ENCODE results near the gene MMP15.
A peak's percentile ranks its signal among the peaks of the same experiment; 100 is the strongest.
"Not testable (repeated sequence)": the region's sequence is repeated elsewhere in the genome, so short reads cannot be mapped to it uniquely, and the experiment has no call there.

MMP15 gene

DNA sequence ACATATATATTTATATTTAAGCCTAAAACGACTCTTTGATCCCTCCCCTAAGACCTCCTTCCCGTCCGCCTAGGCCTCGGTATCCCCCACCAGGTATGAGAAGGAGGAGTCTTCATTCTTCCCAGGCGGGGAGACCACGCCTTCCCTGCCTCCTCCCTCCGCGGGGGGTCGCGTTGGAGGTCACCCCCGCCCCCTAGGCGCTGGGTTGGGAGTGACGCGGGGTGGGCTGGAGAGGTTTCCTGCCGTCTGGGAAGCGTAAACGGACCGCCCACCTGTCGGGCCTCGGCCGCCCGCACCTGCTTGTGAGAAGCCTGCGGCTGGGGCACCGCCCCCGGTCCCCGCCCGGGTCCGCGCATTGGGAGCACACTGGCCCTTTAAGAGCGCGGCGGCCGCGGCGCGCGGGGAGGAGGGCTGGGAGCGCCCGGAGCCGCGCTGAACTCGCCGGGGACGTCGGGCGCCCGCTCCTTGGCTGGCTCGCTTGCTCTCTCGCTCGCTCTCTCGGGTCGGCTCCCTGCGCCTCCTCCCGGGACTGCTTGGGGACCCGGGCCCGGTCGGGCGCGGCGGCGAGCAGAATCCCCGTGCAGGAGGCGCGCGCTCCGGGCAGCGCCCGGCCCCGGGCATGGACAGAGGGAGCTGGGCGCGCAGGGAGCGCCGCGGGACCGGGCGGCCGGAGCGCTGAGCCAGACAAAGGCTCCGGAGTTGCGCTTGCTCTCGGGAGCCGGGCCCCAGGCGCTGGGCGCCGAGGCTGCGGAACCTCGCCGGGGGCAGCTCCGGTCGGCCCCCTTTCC lies at the start of gene MMP15:
Gene MMP15 (plus strand): TSS at position 404 of the 788 bp plus-strand sequence. CDS start 597 bp downstream, outside the sequence.
- peak; percentile 61 for DNase-seq (ENCODE audit: low spot score)

DNA sequence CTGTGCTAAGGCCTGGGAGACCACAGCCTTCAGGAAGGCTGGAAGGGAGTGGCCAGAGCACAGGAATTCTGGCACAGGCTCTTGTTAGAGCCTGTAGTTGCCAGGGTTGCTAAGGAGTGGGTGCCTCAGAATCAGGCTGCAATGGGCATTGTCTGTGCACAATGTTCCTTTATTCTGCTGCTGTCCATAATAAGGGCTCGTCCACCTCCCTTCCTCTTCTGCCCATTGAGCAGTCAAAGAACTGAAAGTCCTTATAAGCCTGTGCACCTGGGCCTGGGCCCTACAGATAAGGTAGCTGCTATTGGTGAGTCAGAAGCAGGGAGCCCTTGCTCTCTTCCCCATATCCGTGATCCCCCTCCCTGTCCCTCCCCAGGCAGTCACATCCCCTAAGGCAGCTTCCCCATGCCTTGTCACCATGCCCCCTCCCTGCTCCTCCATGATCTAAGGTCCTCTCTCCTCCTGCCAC lies 49.2 kb upstream of the MMP15 start:
- DNase-seq (ENCODE audit: low spot score): no peak

DNA sequence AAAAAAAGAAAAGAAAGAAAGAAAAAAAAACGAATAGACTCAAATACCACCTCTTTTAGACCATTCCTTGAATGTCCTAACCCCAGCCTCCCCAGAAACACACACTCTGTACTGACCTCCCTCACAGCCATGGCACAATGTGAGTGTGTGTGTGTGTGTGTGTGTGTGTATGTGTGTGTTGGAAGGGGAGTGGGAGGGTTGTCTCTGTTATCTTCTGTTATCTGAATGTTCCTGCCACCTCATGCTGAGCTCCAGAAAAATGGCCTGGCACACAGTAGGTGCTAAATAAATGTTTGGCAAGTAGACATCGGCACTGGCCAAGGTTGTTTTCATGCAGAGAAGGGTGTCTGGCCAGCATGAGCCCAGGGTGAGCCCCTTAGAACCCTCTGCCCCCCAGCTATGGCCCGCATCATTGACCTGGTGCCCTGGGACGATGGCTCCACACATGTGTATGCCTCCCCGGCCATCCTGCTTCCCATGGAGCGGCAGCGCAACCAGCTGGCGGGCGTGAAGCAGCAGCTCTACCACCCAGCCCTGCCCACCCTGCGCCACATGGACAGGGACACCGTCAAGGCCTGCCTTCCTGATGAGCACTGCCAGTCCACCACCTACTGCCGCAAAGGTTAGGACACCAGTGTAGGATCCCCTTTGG lies 48.0 kb upstream of the MMP15 start:
- DNase-seq (ENCODE audit: low spot score): no peak

DNA sequence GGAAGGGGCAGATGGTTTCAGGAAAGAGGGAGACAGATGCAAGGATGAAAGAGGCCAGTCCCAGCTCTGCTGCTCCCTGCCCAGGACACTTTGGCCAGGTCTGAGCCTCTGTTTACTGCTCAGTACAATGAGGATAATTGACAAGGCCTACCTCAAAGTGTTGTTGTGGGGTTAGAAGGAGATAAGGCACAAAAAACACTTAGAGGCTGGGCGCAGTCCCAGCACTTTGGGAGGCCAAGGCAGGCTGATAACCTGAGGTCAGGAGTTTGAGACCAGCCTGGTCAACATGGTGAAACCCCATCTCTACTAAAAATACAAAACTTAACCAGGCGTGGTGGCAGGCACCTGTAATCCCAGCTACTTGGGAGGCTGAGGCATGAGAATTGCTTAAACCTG lies 47.5 kb upstream of the MMP15 start:
- DNase-seq (ENCODE audit: low spot score): not testable (repeated sequence)

DNA sequence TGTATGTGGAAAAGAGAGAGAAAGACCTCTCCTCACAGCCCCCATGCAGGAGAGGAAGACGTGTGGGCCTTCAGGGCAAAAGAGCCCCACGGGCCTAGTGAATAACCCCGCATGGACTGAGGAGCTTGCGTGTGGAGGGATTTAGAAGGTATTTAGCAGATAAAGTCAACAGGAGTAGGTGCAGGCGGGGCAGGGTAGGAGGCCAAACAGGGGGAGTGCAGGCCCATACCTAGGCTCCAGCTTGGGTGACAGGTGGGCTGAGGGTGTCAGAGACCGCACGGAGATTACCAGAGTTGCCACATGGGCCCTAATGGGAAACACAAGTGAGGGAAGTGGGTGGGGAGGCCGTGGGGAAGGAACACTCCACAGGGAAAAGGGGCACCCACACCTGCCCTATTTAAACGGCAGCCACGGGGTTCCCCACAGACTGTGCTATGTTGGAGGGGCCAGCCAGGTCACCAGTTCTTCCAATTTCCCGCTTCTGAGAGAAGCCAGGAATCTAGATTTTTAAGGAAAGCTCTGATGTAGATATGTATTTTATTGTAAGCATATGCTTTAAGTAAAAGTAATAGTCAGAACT lies 46.5 kb upstream of the MMP15 start:
- no peak for DNase-seq (ENCODE audit: low spot score)

DNA sequence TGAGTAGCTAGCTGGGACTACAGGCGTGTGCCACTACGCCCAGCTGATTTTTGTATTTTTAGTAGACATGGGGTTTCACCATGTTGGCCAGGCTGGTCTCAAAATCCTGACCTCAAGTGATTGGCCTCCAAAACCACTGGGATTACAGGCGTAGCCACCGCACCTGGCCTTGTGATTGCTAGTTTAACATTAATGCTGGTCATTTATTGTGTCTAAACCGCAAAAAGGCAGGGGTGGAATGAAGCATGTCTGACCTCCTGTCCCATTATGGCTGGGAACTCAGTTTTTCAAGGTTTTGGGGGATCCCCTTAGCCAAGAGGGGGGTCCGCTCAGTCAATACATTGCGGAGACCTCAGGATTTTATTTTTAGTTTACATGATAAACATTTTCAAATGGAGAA lies 43.9 kb upstream of the MMP15 start:
- no peak for DNase-seq (ENCODE audit: low spot score)

DNA sequence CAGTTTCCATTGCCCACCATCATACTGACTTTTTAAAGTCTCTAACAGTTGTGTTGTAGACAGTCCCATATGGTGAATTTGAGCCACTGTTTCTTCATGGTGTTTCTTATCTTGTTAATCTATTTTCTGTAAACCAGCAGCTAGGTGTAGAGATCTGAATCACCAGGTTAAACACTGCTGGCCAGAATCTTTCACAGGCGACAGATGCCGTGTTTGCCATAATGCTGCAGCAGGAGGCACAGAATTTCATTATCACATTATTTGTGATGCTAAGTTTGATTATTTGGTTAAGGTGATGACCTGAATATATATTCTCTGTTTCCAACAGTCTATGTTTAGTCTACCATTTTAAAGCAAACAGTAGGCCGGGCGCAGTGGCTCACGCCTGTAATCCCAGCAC lies 43.2 kb upstream of the MMP15 start:
- no peak for DNase-seq (ENCODE audit: low spot score)

DNA sequence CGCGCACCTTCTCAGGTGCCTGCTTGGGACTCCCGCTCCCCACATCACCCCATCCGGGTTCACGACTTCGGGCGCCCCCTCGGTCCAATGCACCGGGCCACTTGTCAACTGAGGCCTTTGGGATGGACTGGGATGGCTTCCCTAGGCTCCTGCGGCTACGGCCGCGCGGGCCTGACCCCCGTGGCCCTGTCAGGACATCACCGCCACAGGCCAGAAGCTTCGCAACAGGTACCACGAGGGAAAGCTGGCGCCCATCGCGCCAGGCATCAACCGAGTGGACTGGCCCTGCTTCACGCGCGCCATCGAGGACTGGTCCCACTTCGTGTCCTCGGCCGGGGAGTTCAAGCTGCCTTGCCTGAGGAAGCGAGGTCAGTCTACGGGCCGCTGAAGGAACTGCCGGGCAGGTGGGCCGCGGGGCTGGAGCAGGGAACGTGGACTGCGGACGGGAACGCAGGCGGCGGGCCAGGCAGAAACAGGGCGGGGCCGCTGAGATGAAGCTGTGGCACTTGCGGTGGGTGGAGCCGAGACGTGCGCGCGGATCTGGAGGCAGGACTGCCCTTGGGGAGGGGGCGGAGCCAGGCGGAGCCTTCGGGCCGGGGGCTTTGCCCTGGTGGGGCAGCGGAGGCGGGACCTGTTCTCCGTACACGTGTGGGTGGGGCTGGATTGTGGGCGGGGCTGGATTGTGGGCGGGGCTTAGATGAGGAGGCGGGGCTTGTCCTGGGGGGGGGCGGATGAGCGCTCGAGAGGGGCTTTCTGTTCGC lies 40.9 kb upstream of the MMP15 start:
- peak; percentile 94 for DNase-seq (ENCODE audit: low spot score)

DNA sequence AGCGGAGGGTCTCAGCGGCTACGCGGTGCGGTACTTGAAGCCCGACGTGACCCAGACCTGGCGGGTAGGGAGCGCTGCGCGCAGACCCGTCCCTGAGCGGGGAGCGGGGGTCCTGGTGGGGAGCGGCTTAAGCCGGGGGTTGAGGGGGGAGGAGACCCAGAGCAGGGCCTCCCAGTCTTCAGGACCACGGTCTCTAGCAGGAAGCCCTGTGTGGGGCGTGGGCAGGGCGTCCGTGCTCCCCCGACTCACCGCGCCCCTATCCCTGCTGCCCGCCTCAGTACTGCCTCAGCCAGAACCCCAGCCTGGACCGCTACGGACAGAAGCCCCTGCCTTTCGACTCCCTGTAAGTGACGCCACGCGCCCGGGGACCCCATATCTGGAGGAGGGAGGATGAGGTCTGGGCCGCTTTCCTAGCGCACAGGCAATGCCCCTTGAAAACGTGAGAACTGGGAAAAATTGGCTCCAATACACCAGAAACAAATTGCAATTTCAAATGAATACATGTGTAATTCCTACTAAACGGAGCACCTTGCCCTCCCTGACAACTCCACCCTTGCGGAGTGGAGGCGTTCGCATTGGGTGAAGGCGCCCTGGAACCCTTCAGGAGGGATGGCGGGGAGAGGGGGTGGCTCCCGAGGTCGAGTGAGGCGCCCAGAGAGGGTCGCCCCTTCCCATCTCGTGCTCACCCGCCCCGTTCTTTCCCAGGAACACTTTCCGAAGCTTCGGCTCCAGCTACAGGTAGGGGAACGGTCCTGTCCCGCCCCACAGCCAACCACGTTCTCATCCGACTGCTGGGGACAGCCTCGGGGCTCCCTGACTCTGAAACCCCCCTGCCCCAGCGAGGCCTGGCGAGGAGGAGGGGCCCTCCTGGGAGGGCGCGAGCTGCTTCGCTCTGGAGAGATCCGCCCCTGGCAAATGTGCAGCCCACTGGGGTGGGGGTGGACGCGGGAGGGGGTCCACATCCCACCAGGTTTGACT lies 40.1 kb upstream of the MMP15 start:
- no peak for DNase-seq (ENCODE audit: low spot score)

DNA sequence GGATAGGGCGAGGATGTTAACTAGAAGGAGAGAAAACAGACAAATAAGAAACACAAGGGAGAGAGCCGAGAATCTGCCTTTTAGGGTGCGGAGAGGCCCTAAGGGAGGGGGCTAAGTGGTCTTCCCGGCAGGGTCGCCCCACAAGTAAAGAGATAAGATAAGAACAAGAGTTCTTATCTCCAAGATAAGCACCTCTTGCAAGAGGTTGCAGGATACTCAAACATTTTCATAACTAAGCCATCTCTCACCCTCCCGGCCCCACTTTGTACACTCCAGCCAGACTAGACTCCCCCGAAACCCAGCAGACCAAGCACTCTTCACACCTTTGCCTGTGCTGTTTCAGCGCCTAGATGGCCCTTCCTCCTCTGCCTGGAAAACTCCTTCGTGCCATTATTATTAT lies 39.4 kb upstream of the MMP15 start:
- DNase-seq (ENCODE audit: low spot score): no peak

DNA sequence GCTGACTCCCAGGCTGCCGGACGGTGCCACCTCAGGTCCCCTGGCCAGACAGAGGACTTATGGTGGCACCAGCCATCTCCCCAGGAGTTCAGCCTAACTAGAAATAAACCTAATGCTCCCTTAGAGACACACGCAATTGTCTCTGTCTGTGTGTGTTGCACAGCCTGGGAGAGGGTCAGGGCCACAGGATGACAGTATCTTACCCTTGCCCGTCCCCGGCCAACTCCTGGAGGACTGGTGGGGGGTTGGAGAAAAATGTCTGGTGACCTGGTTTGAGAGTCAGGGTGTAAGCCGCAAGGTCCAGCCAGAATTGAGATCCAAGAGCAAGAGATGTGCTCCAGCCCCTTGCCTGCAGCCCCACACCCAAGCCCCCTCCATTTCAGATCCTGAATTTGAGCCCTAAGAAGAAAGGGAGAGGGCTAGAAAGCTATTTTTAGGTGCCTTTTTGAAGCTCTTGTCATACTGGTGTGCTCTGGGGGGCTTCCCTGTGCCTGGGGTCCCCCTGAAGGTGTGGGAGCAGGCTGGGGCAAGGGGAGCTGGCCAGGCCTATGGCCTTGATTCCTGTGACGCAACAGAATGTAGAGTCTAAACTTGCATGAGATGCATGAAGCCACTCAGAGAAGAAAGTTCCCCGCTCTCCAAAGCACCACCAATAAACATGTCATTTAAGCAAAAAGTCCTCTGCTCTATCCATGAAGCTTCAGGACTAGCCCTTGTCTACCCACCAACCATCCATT lies 37.9 kb upstream of the MMP15 start:
- DNase-seq (ENCODE audit: low spot score): no peak

DNA sequence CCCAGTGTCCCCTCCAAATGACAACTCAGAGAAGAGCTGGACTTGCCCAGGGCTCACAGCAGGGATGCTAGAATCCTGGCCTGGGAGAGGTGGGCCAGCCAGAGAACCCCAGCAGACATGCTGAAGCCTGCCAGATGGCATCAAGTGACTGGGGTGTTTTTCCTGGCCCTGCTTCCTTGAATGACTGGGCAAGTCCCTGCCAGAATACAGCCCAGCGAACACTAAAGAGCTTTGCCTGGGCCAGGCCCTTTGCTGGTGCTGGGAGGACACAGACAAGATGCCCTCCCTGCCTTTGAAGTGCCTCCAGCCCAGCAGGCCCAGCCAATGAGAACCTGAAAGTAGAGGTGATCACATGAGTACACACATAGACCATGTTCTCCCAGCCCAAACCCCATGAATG lies 36.6 kb upstream of the MMP15 start:
- no peak for DNase-seq (ENCODE audit: low spot score)

DNA sequence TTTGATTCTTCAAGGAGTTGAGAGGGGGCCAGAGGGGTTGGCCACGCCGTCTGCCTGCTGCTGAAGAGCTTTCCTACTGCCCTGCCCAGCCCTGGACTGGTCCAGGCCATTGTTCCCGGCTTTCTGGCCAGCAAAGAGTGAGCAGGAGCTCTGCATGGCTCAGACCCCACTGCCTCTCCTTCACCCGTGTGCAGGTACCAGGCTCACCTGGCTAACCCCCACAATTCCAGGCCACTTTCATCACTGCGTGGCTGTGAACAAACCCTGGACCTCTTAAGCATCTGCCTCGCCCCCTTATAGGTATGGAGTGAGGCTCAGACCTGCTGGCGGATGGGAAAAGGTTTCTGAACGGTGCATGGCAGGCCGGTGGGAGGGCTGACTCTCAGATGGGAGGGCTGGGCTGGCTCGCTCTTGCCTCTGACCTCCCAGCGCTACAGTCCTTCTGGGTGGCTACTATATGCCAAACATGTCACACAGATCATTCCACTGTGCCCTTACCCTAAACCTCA lies 33.9 kb upstream of the MMP15 start:
- no peak for DNase-seq (ENCODE audit: low spot score)

DNA sequence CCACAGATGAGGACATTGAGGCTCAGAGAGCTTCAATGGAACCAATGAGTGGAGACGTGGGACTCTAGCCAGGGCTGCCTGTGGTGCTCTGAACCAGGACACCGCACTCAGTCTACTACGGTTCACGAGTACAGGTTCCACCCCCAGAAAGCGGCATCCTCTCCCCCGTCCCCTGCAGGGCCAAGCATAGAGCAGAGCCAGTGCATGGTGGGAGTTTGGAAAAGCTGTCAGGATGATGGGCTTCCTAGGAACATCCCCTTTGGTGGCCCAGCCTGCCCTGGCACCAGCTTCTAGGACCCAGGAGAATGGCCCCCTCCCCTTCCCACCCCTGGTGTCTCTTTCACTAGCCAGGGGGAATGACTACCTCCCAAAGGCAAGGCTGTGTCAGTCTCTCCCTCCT lies 33.5 kb upstream of the MMP15 start:
- no peak for DNase-seq (ENCODE audit: low spot score)

DNA sequence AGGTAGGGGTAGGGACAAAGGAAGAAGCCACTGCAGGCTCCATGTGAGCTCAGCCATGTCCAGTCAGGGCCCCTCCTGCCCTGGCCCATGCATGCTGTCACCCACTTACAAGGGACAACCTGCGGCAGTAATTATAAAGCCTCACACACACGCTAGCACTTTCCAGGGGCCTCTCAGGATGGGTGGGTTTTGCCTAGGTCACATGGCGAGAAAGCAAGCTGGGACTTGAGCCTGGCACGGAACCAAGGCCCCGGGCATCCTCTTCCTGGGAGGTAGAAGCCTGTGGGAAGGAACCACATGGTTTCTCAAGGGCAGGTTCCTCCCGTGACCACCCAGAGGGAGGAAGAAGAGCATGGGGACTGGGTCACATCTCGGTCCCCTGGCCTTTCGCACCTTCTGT lies 32.1 kb upstream of the MMP15 start:
- no peak for DNase-seq (ENCODE audit: low spot score)

DNA sequence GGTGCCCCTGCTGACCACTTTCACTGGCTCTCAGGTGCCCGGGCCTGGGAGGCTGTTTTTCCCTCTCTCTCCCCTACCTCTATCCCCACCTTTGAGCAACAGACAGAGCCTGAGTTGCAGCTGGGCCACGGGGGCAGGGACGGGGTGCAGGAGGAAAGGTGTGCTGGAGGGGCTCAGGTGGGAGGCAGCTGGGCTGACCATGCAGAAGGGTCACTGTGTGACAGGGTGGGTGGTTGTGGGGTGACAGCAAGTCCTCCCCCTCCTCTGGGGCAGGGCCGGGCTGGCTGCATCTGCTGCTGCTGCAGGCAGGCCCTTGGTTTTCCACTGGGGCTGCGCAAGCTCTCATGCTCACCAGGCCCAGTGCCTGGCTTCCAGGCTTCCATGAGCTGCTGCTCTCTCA lies 31.7 kb upstream of the MMP15 start:
- no peak for DNase-seq (ENCODE audit: low spot score)

DNA sequence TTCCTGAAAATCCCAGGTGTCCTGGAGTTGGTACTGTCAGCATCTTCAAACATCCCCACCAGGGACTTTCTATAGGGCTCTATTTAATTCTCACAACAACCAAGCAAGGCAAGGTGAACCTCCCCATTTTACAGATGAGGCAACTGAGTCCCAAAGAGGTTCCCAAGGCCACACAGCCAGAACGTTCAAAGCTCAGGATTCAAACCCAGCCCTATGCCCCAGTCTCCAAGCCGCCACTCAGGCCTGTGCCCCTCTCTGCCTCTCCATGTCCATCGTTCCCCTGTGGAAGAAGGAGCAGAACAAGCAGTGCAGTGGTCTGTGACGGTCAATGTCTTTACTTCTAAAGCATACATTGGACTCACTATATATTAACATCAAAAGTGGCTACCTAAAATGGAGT lies 31.2 kb upstream of the MMP15 start:
- no peak for DNase-seq (ENCODE audit: low spot score)

DNA sequence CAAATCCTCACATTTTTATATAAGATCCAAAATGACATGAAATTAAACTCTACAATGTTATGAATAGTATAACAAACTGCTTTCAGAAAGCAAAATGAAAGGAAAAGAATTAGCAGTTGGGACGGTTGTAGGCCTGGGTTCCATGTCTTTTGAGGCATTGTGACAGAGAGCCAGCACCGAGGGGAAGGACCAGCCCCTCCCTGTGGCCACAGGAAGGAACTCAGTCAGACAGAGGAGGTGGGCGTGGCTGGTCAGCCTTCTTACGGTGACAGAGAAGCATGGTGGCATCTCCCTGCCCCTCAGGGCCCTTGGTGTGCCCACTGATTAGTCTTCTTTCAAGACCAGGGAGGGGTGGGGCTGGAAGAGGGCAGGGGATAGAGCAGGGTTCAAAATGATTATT lies 30.8 kb upstream of the MMP15 start:
- DNase-seq (ENCODE audit: low spot score): peak; percentile 52

DNA sequence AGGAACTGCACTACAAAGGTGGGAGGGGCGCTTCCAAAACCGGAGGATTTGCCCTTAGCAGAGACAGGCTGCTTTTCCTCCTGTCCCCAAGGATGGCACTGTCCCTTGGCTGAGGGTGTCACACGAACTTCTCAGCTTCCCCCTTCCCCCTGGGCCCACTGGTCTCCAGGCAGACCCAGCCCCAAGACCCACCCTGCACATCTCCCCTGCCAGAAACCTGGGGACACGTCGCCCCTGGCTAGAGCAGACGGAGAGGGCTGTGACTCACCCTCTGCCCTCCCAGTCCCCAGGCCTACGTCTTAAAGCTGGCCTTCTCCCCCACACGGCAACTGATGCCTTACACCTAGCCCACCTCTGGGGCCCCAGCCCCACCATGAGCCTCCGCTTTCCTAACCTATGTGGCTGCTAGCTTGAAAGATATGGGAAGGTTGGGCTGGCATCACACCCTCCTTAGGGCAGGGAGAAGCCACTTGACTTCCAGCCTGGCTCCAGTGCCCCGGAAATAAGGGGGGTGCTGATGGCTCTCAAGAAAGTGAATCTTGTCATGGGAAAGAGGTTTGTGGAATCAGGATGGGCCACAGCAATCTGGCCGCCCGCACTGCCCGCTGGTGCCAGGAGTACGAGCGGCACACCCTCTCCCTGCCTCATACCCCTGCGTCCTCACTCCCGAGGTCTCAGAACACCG lies 29.7 kb upstream of the MMP15 start:
- DNase-seq (ENCODE audit: low spot score): no peak
